Measurements from ENCODE around the gene CLSTN2.

CLSTN2 gene

DNA sequence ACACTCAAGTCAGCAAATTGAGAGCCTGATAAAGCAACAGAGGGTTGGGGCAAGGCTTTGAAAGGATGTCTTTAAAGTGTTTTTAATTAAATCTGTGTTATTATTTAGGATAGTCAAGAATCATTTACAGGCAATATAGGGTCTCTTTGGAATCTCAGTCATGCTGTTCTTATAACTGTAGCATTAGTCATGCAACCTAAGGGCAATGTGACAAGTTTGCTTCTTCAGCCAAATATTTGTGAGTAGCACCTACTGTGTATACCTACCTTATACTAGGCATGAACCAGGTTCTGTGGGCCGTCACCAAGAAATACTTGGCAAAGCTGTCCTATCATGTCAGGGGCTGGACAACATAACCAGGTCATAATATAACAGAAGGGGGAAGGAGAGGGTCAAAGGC, 558.3 kb downstream of the CLSTN2 start:
- no peaks in the 10 kb centered on the region for H3K9me3 ChIP-seq
- no peak for DNase-seq (ENCODE audit: low spot score in 2 of 2)
- H3K4me1 ChIP-seq: no peaks in the 10 kb centered on the region
- in situ Hi-C loops (cut with MboI; ENCODE audit: low sequenced_read_pairs): no loop called here
- H3K27me3 ChIP-seq (ENCODE audit: low read depth): no peaks in the 10 kb centered on the region
- no peak overlapping the region for H3K4me3 ChIP-seq
- no peaks in the 10 kb centered on the region for H3K36me3 ChIP-seq (replicated peaks)

- Histone ChIP-seq H3K9me3 (no peaks in the 10 kb centered on the region), H3K36me3 (replicated peaks) (no peaks in the 10 kb centered on the region), H3K4me3 (no peak overlapping the region), H3K4me1 (no peaks in the 10 kb centered on the region), H3K27me3 (ENCODE audit: low read depth) (no peaks in the 10 kb centered on the region)
- no peak for DNase-seq (ENCODE audit: low spot score in 2 of 2)
- in situ Hi-C loops (cut with MboI; ENCODE audit: low sequenced_read_pairs): no loop called here
Observed at GRCh38 chr3:140494970-140495369, 560.0 kb downstream of the CLSTN2 start.

DNA sequence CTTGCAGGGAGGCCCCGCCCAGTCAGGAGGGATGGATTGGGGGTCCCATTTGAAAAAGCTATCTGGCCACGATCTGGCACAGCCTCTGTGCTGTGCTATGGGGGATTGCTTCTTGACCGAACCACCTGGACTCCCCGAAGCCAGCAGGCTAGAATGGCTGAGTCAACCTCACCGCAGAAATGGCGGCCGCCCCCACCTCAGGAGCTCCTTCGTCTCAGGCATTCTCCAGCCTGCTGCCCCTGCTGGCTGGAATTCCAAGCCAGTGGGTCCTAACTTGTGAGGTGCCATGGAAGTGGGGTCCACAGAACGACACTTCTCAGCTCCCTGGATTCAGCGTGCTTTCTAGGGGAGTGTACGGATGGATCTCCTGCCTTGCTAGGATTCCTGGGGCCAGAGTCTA, 562.3 kb downstream of the CLSTN2 start:
- no peaks in the 10 kb centered on the region for H3K4me1 ChIP-seq
- no peak overlapping the region for H3K4me3 ChIP-seq
- H3K36me3 ChIP-seq (replicated peaks): no peaks in the 10 kb centered on the region
- no peaks in the 10 kb centered on the region for H3K27me3 ChIP-seq (ENCODE audit: low read depth)
- in situ Hi-C loops (cut with MboI; ENCODE audit: low sequenced_read_pairs): no loop called here
- DNase-seq (ENCODE audit: low spot score in 2 of 2): no peak
- no peaks in the 10 kb centered on the region for H3K9me3 ChIP-seq

- Histone ChIP-seq H3K36me3 (replicated peaks) (no peaks in the 10 kb centered on the region), H3K4me1 (no peaks in the 10 kb centered on the region), H3K4me3 (no peak overlapping the region), H3K27me3 (ENCODE audit: low read depth) (no peaks in the 10 kb centered on the region), H3K9me3 (no peaks in the 10 kb centered on the region)
- DNase-seq (ENCODE audit: low spot score in 2 of 2): peak in 1 of 2 experiments; percentile 14
- in situ Hi-C loops (cut with MboI; ENCODE audit: low sequenced_read_pairs): no loop called here
Observed at GRCh38 chr3:140499114-140499757, 564.3 kb downstream of the CLSTN2 start.

GRCh38 chr3:140500473-140500872, 565.5 kb downstream of the CLSTN2 start:
- in situ Hi-C loops (cut with MboI; ENCODE audit: low sequenced_read_pairs): no loop called here
- no peak overlapping the region for H3K4me3 ChIP-seq
- H3K36me3 ChIP-seq (replicated peaks): no peaks in the 10 kb centered on the region
- no peaks in the 10 kb centered on the region for H3K27me3 ChIP-seq (ENCODE audit: low read depth)
- no peaks in the 10 kb centered on the region for H3K9me3 ChIP-seq
- H3K4me1 ChIP-seq: no peaks in the 10 kb centered on the region
- DNase-seq (ENCODE audit: low spot score in 2 of 2): no peak

DNA sequence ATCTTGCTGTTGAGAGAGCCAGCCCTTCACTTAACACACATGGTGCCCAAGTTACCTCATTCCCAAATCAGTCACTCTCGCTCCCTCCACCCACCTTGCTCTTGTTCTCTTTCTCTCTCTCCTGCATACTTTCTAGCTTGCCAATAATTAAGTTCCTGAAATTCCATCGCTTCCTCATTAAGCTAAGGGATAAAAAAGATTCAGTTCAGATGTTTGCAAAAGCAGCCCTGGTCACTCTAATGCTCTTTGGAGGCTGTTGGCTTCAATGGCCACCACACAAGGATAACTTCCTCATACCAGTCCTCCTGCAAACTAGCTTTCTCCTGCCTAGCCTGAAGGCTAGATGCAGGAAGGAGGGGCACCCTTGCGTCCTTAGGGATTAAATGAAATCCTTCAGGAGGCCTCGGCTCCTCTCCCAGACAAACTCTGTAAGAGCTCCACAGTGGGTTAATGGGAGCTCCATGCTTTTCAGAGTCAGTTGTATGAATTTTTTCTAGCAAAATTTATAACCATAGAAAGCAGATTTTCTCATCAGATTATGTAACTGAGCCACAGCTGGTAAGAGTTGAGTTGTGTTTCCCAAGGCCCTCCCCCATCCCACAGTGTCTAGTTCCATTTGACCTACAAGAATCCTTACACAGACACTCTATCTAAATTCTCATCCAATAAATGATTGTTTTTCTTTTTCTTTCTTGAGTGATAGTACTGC, 566.2 kb downstream of the CLSTN2 start:
- Histone ChIP-seq H3K4me3 (no peak overlapping the region), H3K27me3 (ENCODE audit: low read depth) (no peaks in the 10 kb centered on the region), H3K9me3 (no peaks in the 10 kb centered on the region), H3K36me3 (replicated peaks) (no peaks in the 10 kb centered on the region), H3K4me1 (no peaks in the 10 kb centered on the region)
- DNase-seq (ENCODE audit: low spot score in 2 of 2): no peak
- in situ Hi-C loops (cut with MboI; ENCODE audit: low sequenced_read_pairs): no loop called here

- Histone ChIP-seq H3K4me1 (no peaks in the 10 kb centered on the region), H3K4me3 (no peak overlapping the region), H3K9me3 (no peaks in the 10 kb centered on the region), H3K27me3 (ENCODE audit: low read depth) (no peaks in the 10 kb centered on the region), H3K36me3 (replicated peaks) (no peaks in the 10 kb centered on the region)
- in situ Hi-C loops (cut with MboI; ENCODE audit: low sequenced_read_pairs): no loop called here
- no peak for DNase-seq (ENCODE audit: low spot score in 2 of 2)
Observed at GRCh38 chr3:140501770-140502364, 566.9 kb downstream of the CLSTN2 start.

DNA sequence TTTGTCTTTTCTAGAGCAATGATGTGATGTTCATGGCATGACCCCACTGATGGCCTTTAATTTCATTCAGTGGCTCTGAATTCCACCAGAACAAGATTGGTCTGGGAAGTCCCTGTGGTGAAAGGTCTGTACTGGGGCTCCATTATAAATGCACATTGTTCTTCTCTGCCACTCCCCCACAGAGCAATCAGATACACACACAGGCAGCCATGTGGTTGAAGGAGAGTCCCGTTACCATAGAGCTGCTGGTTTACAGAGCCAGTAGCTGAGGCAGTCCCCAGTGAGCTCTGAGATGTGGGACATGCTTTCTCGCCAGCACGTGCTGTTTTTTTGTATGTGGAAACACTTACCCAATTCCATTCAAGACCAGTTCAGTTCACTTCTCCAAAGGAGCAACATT, 570.2 kb downstream of the CLSTN2 start:
- Histone ChIP-seq H3K36me3 (replicated peaks) (no peaks in the 10 kb centered on the region), H3K9me3 (no peaks in the 10 kb centered on the region), H3K4me1 (no peaks in the 10 kb centered on the region), H3K4me3 (no peak overlapping the region), H3K27me3 (ENCODE audit: low read depth) (no peaks in the 10 kb centered on the region; the same call in 1 of the 2 replicates)
- DNase-seq (ENCODE audit: low spot score in 2 of 2): no peak
- in situ Hi-C loops (cut with MboI; ENCODE audit: low sequenced_read_pairs): no loop called here

DNA sequence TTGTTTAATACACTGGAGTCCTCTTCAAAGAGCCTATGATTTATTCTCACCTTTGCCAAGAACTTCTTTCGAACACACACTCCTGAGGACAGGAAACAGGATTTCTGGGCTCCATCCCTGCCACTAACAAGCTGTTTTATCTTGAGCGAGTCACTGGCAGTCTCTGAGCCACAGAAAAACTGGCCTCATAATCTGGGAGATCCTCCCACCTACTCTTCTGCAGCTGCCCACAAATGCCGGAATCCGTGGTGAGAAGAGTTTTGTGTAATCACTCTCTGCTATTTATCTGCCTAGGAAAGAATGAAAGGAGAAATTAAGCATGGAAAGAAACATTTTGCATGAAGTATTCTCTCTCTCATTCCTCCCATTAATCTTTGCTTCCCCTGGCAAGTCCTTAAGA, 570.9 kb downstream of the CLSTN2 start:
- Histone ChIP-seq H3K9me3 (no peaks in the 10 kb centered on the region), H3K27me3 (ENCODE audit: low read depth) (no peaks in the 10 kb centered on the region; the same call in 1 of the 2 replicates), H3K36me3 (replicated peaks) (no peaks in the 10 kb centered on the region), H3K4me1 (no peaks in the 10 kb centered on the region), H3K4me3 (no peak overlapping the region)
- DNase-seq (ENCODE audit: low spot score in 2 of 2): no peak
- in situ Hi-C loops (cut with MboI; ENCODE audit: low sequenced_read_pairs): no loop called here

DNA sequence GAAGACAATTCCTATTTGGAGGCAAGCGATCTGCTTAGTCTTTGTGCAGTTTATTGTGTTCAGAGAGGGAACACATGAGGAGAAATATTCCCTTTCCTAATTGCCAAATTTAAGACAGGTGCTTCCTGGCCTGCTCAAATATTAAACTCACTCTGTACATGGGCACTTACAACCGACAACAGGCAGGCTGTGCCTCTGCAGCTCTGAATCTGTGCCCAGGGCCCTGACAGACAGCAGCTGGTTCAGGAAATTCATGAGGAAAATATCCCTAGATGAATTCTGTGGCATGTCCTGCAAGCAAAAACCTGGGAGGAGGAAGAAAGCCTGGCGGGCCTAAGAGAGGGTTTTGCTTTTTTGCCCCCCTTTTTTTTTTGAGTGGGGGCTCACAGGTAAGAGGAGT, 573.6 kb downstream of the CLSTN2 start:
- in situ Hi-C loops (cut with MboI; ENCODE audit: low sequenced_read_pairs): no loop called here
- no peak for DNase-seq (ENCODE audit: low spot score in 2 of 2)
- H3K4me1 ChIP-seq: no peaks in the 10 kb centered on the region
- H3K27me3 ChIP-seq (ENCODE audit: low read depth): no peaks in the 10 kb centered on the region; the same call in 1 of the 2 replicates
- no peaks in the 10 kb centered on the region for H3K36me3 ChIP-seq (replicated peaks)
- H3K4me3 ChIP-seq: no peak overlapping the region
- no peaks in the 10 kb centered on the region for H3K9me3 ChIP-seq

- Histone ChIP-seq H3K4me3 (no peak overlapping the region), H3K27me3 (ENCODE audit: low read depth) (no peaks in the 10 kb centered on the region; the same call in 1 of the 2 replicates), H3K4me1 (no peaks in the 10 kb centered on the region), H3K36me3 (replicated peaks) (no peaks in the 10 kb centered on the region), H3K9me3 (no peaks in the 10 kb centered on the region)
- no peak for DNase-seq (ENCODE audit: low spot score in 2 of 2)
- in situ Hi-C loops (cut with MboI; ENCODE audit: low sequenced_read_pairs): no loop called here
Observed at GRCh38 chr3:140509534-140509933, 574.5 kb downstream of the CLSTN2 start.

GRCh38 chr3:140510303-140510861, 575.4 kb downstream of the CLSTN2 start:
- DNase-seq (ENCODE audit: low spot score in 2 of 2): no peak
- Histone ChIP-seq H3K27me3 (ENCODE audit: low read depth) (no peaks in the 10 kb centered on the region; the same call in 1 of the 2 replicates), H3K4me3 (no peak overlapping the region), H3K4me1 (no peaks in the 10 kb centered on the region), H3K9me3 (no peaks in the 10 kb centered on the region), H3K36me3 (replicated peaks) (no peaks in the 10 kb centered on the region)
- in situ Hi-C loops (cut with MboI; ENCODE audit: low sequenced_read_pairs): no loop called here

GRCh38 chr3:140521751-140522445, 586.9 kb downstream of the CLSTN2 start:
- Histone ChIP-seq H3K9me3 (no peaks in the 10 kb centered on the region), H3K27me3 (ENCODE audit: low read depth) (0 out of 2 replicates have a peak, but pooled peaks cover 6% of the 10 kb centered on the region), H3K4me1 (no peaks in the 10 kb centered on the region), H3K4me3 (no peak overlapping the region), H3K36me3 (replicated peaks) (no peaks in the 10 kb centered on the region)
- in situ Hi-C loops (cut with MboI; ENCODE audit: low sequenced_read_pairs): no loop called here
- no peak for DNase-seq (ENCODE audit: low spot score in 2 of 2)
